Astrocyte (in vitro differentiated cells and primary cell): Measurements from ENCODE around the gene TAF1B.

ENCODE experiments used
- CTCF ChIP-seq: IDR thresholded peaks from 2 replicates; pipeline ENCODE4 v1.5.1; 2011; ENCODE audit warnings: low read depth, mild to moderate bottlenecking, inconsistent platforms, low read length, moderate library complexity; ENCODE audit not compliant: insufficient read depth
- EZH2 ChIP-seq: IDR thresholded peaks from 2 replicates; pipeline ENCODE4 v1.6.1; 2012; ENCODE audit warnings: mild to moderate bottlenecking, low read length, inconsistent platforms; ENCODE audit not compliant: insufficient read depth

GRCh38 chr2:9973690-9974089 lies 130.4 kb downstream of the TAF1B start:
- TF ChIP-seq CTCF: no peak
- TF ChIP-seq EZH2: no peak
